Activated naive CD4-positive, alpha-beta T cell treated with anti-CD3 and anti-CD28 coated beads for 36 hours (primary cell): Measurements from ENCODE around the gene ZNF638. TPM values are rescaled to one million over a fixed set of nuclear protein-coding genes. Genes with fewer than 3 reads are reported as not detected.

Experiments used
- CTCF ChIA-PET: fragments of 350-600 bp; sonication (Branson Sonifier 250); formaldehyde crosslinking; loops from one replicate; lab custom pipeline; 2021; ENCODE audit warnings: antibody characterized with exemption; lab: Charles Lee
- DNase-seq: peaks from one replicate; pipeline ENCODE4 v3.0.0-alpha.2; 2020
- H3K27ac Mint-ChIP-seq: one replicate; pipeline ENCODE4 v1.8.0; 2021; ENCODE audit warnings: mild to moderate bottlenecking, mixed read lengths
- H3K27me3 Mint-ChIP-seq: one replicate; pipeline ENCODE4 v1.8.0; 2021; ENCODE audit warnings: low read depth, mixed read lengths
- H3K36me3 Mint-ChIP-seq: one replicate; pipeline ENCODE4 v1.8.0; 2021; ENCODE audit warnings: low read depth, mixed read lengths
- H3K4me1 Mint-ChIP-seq: one replicate; pipeline ENCODE4 v1.8.0; 2021; ENCODE audit warnings: low read depth, mixed read lengths
- H3K4me3 Mint-ChIP-seq: one replicate; pipeline ENCODE4 v1.8.0; 2021; ENCODE audit warnings: mild to moderate bottlenecking, moderate library complexity, mixed read lengths
- H3K9me3 Mint-ChIP-seq: one replicate; pipeline ENCODE4 v1.8.0; 2021; ENCODE audit warnings: mixed read lengths
- intact Hi-C: fragments of 100-400 bp; cut with micrococcal nuclease; formaldehyde crosslinking; loops from one replicate; pipeline ENCODE4 v1.15.1; 2023
- total RNA-seq, 2 experiments: library from RNA; stranded (reverse); gene quantifications; one replicate each; pipeline ENCODE4 v1.2.3, GENCODE V29; 2021

ZNF638 gene
- total RNA-seq, 2 experiments from 2014 or later, result 79.8 to 84.0 TPM

DNA sequence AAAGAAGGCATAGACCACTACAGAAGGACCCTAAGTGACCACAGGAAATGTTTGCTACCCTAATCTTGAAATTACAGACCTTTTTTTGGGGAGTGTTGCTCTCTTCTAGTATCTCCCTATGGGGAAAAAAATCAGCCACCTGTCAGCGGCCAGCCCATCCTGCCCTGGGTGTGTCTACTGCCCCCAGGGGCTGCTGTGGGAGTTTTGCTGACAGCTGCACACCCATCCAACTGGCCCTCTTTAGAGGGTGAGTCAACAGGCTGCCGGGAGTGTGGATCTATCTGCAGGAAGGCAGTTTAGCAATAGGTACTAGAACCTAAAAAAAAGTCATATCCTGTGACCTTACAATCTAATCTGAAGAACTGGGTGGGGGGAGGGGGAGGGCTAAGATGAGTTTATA is 121.0 kb downstream of the ZNF638 start:
- H3K4me3 Mint-ChIP-seq, result no peak overlapping the region
- H3K27me3 Mint-ChIP-seq, result peaks cover 39% of the 10 kb centered on the region
- peaks cover 15% of the 10 kb centered on the region for H3K4me1 Mint-ChIP-seq
- no peaks in the 10 kb centered on the region for H3K9me3 Mint-ChIP-seq
- CTCF ChIA-PET, result interaction anchor here (1.5 kb wide), 1 partner anchor 58 kb away, joined by 3 read pairs; no protein-coding TSS in a partner anchor
- H3K36me3 Mint-ChIP-seq, result no peaks in the 10 kb centered on the region
- no peak overlapping the region for H3K27ac Mint-ChIP-seq
- intact Hi-C loops, result loop anchor here (10.0 kb wide), 1 partner anchor 228 kb away; the partner anchor contains the start of gene PAIP2B
- peak; percentile 75 for DNase-seq

DNA sequence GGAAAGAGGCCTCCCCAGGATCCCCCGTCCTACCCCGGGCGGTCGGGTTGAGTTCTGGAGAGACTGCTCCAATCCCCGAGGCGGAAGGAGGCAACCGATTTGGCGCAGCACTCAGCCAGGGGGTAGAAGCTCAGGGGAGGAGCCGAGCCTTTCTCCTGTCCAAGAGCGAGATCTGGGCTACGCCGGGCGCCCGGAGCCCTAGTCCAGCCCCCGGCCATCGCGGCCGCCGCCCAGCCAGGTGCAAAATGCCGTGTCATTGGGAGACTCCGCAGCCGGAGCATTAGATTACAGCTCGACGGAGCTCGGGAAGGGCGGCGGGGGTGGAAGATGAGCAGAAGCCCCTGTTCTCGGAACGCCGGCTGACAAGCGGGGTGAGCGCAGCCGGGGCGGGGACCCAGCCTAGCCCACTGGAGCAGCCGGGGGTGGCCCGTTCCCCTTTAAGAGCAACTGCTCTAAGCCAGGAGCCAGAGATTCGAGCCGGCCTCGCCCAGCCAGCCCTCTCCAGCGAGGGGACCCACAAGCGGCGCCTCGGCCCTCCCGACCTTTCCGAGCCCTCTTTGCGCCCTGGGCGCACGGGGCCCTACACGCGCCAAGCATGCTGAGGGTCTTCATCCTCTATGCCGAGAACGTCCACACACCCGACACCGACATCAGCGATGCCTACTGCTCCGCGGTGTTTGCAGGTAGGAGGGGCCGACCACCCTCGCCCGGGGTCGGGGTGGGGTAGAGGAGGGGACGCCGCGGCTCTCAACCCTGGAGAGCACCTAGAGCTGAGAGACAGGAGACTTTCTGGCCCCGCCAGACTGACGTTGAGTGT is 122.0 kb downstream of the ZNF638 start, which contains the start of gene DYSF:
DYSF (plus strand) TSS at position 158 of the 817 bp plus-strand sequence.
- H3K4me3 Mint-ChIP-seq, result peak within 1 kb of the TSS; percentile 51
- peaks cover 41% of the 10 kb centered on the region for H3K27me3 Mint-ChIP-seq
- CTCF ChIA-PET, result interaction anchor here (0.6 to 1.5 kb wide), 3 partner anchors 57 to 791 kb away, joined by 4 read pairs; no protein-coding TSS in a partner anchor
- no peak within 1 kb of the TSS for H3K27ac Mint-ChIP-seq
- peak; percentile 21 for DNase-seq
- no peaks in the 10 kb centered on the region for H3K9me3 Mint-ChIP-seq
- H3K36me3 Mint-ChIP-seq, result no peaks in the 10 kb centered on the region
- peaks cover 15% of the 10 kb centered on the region for H3K4me1 Mint-ChIP-seq
- intact Hi-C loops, result loop anchor here (10.0 kb wide), 1 partner anchor 229 kb away; the partner anchor contains the start of gene PAIP2B

DNA sequence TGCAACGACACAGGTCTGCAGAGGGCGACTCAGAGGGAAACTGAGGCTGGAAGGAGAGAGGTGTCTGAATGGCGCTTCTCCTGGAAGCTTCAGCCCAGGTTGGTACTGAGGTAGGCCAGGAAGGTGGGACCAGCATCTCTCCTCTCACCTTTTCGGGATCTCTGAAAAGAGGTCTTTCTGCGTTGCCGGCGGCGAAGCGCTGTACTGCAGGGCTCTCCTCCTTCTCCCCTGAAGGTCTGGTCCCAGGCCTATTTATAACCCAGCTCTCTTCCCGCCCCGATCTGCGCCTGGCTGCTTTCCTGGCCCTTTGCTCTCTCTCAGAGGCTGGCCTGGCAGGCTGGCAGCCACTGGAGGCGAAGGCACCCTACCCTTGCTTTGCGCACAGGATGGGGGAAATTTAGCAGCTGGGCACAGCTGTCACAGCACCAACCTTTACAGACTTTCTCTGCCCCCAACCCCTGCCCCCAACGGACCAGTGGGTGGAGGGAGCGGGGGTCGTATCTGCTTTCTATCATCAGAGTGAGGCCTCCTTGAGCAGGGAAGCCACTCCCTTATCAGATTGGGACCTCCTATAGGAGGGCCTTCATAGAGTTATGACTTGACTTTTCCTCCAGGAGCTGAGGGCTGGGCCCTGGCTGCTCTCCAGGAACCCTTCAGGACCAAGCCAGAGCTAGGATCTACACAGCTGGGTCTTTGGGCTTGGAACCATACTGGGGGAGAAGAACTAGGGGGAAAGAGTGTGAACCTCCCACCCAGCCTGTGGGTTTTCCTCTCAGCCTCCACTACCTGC is 122.8 kb downstream of the ZNF638 start:
- peaks cover 41% of the 10 kb centered on the region for H3K27me3 Mint-ChIP-seq
- no peaks in the 10 kb centered on the region for H3K9me3 Mint-ChIP-seq
- CTCF ChIA-PET, result interaction anchor here (0.6 to 1.6 kb wide), 3 partner anchors 15 to 155 kb away, joined by 4 to 10 read pairs (median 4); no protein-coding TSS in a partner anchor
- intact Hi-C loops, result loop anchor here (10.0 kb wide), 1 partner anchor 230 kb away; the partner anchor contains the start of gene PAIP2B
- no peak overlapping the region for H3K27ac Mint-ChIP-seq
- no peaks in the 10 kb centered on the region for H3K36me3 Mint-ChIP-seq
- DNase-seq, result no peak
- peak overlapping the region; percentile 13 for H3K4me3 Mint-ChIP-seq
- peaks cover 15% of the 10 kb centered on the region for H3K4me1 Mint-ChIP-seq

DNA sequence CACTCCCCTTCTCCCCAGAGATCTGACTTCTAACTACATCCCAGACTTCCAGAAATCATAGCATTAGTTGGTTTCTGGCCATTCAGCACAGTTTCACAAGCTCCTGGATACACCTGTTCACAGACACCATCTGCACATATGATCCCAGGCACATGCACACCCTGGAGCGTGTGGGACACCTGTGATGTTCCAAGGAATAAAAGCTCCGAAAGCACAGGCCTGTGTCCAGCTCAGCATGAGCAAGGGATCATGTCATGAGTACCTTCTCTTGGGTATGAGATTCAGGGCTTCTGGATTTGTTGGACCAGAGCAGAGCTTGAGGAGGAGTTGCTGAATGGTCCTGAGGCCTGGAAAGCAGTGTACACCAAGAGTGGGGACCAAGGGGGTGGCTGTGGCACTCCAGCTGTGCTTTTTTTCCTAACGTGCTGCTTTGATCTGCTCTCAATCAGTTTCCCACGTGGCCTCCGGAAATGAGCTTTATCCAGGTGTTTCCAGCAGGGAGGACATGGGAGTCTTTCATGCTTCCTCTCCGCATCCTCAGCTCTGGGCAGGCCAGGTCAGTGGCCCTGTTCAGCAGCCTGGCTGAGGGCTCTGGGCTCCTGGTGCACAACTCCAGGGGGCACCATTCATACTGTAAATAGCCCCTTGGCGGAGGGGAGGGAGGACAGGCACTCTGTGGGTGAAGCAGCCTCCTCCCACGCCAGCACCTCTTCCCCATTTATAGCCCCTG is 123.6 kb downstream of the ZNF638 start:
- H3K4me3 Mint-ChIP-seq, result no peak overlapping the region
- no peak for DNase-seq
- H3K27me3 Mint-ChIP-seq, result peaks cover 41% of the 10 kb centered on the region
- CTCF ChIA-PET, result interaction anchor here (1.5 to 1.6 kb wide), 2 partner anchors 16 to 155 kb away, joined by 4 to 10 read pairs; no protein-coding TSS in a partner anchor
- no peaks in the 10 kb centered on the region for H3K36me3 Mint-ChIP-seq
- no peaks in the 10 kb centered on the region for H3K9me3 Mint-ChIP-seq
- no peak overlapping the region for H3K27ac Mint-ChIP-seq
- H3K4me1 Mint-ChIP-seq, result peaks cover 15% of the 10 kb centered on the region
- intact Hi-C loops, result loop anchor here (10.0 kb wide), 1 partner anchor 230 kb away; the partner anchor contains the start of gene PAIP2B

DNA sequence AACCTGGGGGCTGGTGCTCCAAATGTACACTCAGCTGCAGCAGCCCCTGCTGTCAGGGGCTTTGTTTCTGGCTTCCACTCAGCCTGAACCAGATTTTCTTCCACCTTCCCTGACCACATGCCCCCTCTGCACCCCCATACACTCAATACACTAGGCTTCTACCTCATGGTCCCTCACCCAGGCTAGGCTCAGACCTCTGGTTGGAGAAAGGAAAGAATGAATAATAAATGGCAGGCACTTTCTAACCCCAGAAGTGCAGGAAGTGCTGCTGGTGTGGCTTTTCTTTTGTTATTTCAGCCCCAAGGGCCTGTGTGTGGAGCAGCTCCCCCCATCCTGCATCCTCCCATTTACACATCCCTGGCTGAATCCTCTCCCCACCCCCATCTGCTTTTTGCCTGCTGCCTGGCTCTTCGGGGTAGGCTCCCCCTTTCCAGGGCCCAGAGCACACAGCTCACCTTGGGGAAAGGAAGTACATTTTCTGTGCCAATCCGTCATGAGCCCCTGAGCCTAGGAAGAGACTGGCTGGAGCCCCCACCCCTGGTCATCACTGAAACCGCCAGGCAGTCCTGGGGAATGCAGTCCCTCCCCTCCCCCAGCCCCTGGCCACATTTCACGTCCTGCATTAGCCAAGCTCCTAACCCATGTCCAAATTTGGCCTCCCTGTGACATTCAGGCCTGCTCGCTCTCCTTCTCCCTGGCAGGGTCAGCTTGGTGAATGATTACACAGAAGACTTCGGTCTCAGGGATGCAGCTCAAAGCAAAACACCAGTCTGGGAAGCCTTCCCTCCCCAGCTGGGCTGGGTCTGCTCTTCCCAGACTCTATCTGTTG is 124.4 kb downstream of the ZNF638 start:
- CTCF ChIA-PET, result interaction anchor here (1.6 kb wide), 1 partner anchor 16 kb away, joined by 10 read pairs; no protein-coding TSS in a partner anchor
- H3K27me3 Mint-ChIP-seq, result peaks cover 41% of the 10 kb centered on the region
- H3K27ac Mint-ChIP-seq, result no peak overlapping the region
- no peak for DNase-seq
- peaks cover 15% of the 10 kb centered on the region for H3K4me1 Mint-ChIP-seq
- no peak overlapping the region for H3K4me3 Mint-ChIP-seq
- intact Hi-C loops, result loop anchor here (10.0 kb wide), 1 partner anchor 231 kb away; the partner anchor contains the start of gene PAIP2B
- no peaks in the 10 kb centered on the region for H3K36me3 Mint-ChIP-seq
- no peaks in the 10 kb centered on the region for H3K9me3 Mint-ChIP-seq

DNA sequence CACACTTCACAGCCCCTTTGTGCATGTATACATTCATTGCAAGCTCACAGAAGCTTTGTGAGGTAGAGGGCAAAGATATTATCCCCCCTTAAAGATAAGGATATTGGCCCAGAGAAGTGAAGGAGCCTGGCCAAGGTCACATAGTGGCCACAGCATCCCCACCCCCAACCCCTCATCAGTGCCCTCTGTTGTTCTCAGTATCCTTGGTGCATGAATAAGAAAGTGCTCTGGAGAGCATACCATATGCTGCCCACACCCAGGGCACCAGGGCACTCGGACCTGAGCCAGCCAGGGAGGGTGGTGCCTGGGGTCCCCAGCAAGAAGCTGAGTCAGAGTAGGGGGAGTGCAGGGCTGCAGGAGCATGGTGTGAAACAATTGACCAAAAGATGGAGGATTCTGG is 125.0 kb downstream of the ZNF638 start:
- H3K36me3 Mint-ChIP-seq, result no peaks in the 10 kb centered on the region
- CTCF ChIA-PET, result no interaction called here

DNA sequence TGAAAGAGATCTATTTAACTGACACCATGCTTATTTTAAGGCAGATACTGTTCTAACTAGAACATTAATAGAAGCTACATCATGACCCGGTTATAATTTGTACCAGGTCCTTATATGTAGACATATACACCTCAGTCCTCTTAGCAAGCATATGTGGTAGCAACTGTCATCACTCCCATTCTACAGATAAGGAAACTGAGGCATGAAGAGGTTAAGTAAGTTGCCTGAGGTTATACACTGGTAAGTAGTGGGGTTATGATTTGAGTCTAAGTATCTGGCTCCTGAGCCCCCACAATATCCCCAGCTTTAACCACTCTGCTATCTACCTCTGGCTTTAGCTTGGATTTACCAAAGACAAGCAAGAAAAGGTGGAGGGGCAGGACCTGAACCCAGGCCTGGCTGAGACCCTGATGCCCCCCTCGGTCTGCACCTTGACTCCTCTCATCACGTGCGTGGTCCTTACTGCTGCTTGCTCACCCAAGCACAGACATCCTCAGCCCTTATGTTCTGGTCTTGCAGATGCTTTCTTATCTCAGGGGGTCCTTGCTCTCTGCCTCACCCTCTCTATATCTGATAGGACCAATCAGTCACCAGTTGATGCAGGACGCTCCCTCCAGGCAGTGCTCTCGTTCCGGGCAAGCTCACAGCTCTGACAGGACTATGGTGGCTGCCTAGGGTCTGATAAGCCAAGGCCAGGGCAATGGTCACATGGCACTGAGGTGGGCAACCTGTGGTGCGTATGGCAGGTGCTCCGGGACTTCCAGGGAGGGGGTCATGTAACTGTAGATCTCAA is 125.7 kb downstream of the ZNF638 start:
- Mint-ChIP-seq H3K27ac (no peak overlapping the region), H3K36me3 (no peaks in the 10 kb centered on the region), H3K27me3 (peaks cover 40% of the 10 kb centered on the region), H3K4me3 (no peak overlapping the region), H3K4me1 (peaks cover 14% of the 10 kb centered on the region), H3K9me3 (no peaks in the 10 kb centered on the region)
- no peak for DNase-seq
- intact Hi-C loops, result loop anchor here (10.0 kb wide), 1 partner anchor 233 kb away; the partner anchor contains the start of gene PAIP2B
- CTCF ChIA-PET, result no interaction called here

More for the DNA sequence above, 125.0 kb downstream of the ZNF638 start:
- intact Hi-C loops, result loop anchor here (10.0 kb wide), 1 partner anchor 232 kb away; the partner anchor contains the start of gene PAIP2B
- H3K4me1 Mint-ChIP-seq, result peaks cover 15% of the 10 kb centered on the region
- H3K27me3 Mint-ChIP-seq, result peaks cover 41% of the 10 kb centered on the region
- no peak for DNase-seq
- no peak overlapping the region for H3K27ac Mint-ChIP-seq
- no peak overlapping the region for H3K4me3 Mint-ChIP-seq
- no peaks in the 10 kb centered on the region for H3K9me3 Mint-ChIP-seq

DNA sequence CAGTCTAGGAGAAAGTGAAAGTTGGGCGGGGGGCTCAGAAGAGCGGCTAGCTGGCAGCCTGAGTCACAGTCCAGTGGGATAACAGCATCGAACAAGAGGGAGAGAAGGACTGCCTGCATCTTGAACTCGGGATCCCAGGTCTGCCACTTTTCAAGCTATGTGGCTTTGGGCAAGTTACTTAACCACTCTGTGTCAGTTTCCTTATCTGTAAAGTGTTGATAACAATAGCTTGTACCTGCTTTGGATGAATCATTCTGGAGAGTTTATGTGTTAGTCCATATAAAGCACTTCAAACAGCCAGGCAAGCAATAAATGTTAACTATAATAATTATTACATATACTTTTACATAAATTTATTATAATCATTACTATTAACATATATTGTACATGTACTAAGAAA is 126.3 kb downstream of the ZNF638 start:
- CTCF ChIA-PET, result no interaction called here
- no peak overlapping the region for H3K27ac Mint-ChIP-seq
- no peak for DNase-seq
- intact Hi-C loops, result loop anchor here (10.0 kb wide), 1 partner anchor 233 kb away; the partner anchor contains the start of gene PAIP2B
- H3K36me3 Mint-ChIP-seq, result no peaks in the 10 kb centered on the region
- H3K27me3 Mint-ChIP-seq, result peaks cover 34% of the 10 kb centered on the region
- H3K4me1 Mint-ChIP-seq, result peaks cover 10% of the 10 kb centered on the region
- no peak overlapping the region for H3K4me3 Mint-ChIP-seq
- H3K9me3 Mint-ChIP-seq, result no peaks in the 10 kb centered on the region

DNA sequence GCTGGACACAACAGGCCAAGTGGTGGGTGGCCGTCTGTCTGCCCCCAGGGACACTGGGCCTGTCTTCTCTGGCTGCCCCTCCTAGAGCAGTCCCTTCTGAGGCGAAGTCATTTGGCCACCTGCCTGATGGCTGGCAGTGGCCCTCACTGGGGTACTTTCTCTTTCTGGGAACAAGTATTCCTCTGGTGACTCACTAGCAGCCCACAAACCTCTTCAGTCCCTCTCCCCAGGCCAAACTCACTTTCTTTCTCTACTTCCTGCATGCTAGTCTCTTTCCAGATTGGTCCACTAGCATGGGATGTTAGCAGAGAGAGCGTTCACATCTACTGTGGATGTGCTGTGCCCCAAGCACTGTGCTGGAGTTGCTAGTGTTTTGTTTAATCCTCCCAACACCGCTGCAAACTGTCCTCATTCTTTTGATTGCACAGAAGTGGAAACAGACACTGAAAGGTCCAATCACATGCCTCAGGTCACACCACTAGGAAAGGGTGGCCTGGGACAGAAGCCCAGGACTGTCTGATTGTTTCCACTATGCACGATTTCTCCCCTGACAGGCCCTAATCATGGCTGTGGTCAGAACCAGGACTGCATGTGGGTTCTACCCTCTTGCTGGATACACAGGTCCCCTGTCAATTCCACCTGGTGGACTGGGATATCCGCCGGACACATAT is 127.0 kb downstream of the ZNF638 start:
- Mint-ChIP-seq H3K36me3 (no peaks in the 10 kb centered on the region), H3K27me3 (peaks cover 29% of the 10 kb centered on the region), H3K9me3 (no peaks in the 10 kb centered on the region), H3K4me3 (no peak overlapping the region), H3K4me1 (peaks cover 5% of the 10 kb centered on the region), H3K27ac (no peak overlapping the region)
- CTCF ChIA-PET, result interaction anchor here (4.7 kb wide), 1 partner anchor 51 kb away, joined by 70 read pairs; no protein-coding TSS in a partner anchor
- no peak for DNase-seq
- intact Hi-C loops, result loop anchor here (10.0 kb wide), 1 partner anchor 234 kb away; the partner anchor contains the start of gene PAIP2B

DNA sequence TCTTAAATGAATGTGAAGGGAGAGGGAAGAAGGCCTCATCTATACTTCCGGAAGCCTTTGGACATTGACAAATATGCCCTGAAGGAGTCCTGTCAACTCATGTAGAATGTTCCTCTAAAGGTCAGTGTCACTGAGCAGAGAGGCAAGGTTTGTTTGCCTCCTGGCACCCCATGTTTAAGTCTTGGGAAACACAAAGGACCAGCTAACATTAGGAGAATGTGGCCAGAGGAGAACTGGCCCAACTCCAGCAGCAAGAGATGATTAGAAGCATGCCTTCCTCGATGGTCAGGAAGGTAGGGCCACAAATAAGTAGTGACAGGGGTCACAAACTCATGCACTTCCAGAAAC is 127.5 kb downstream of the ZNF638 start:
- peaks cover 29% of the 10 kb centered on the region for H3K27me3 Mint-ChIP-seq
- H3K4me3 Mint-ChIP-seq, result no peak overlapping the region
- H3K9me3 Mint-ChIP-seq, result no peaks in the 10 kb centered on the region
- H3K27ac Mint-ChIP-seq, result no peak overlapping the region
- no peak for DNase-seq
- CTCF ChIA-PET, result interaction anchor here (0.6 to 4.7 kb wide), 3 partner anchors 8 to 72 kb away, joined by 3 to 70 read pairs (median 4); no protein-coding TSS in a partner anchor
- intact Hi-C loops, result loop anchor here (10.0 kb wide), 1 partner anchor 234 kb away; the partner anchor contains the start of gene PAIP2B
- H3K36me3 Mint-ChIP-seq, result no peaks in the 10 kb centered on the region
- peaks cover 5% of the 10 kb centered on the region for H3K4me1 Mint-ChIP-seq
